Natural killer cell (primary cell): Measurements from ENCODE around the gene TMPRSS11A. TPM values are rescaled to one million over a fixed set of nuclear protein-coding genes. Genes with fewer than 3 reads are reported as not detected.

ENCODE experiments used
- ATAC-seq, 3 donors: fragments of 150-1000 bp in 2 of 3; fragments of 200-7000 bp in 1 of 3; cut with Tn5 transposase; 1 replicate in 1 of 3; 2 replicates in 2 of 3; pipeline ENCODE4 v1.10.0; 2021; ENCODE audit warnings: mild to moderate bottlenecking in 2 of 3, moderate library complexity in 2 of 3
- DNase-seq, 2 donors: peaks; one replicate each; pipeline versions ENCODE4 v3.0.0 to v3.0.0-alpha.2; 2013 to 2021; ENCODE audit warnings: mixed read lengths in 1 of 2
- H3K27ac ChIP-seq: one replicate; pipeline ENCODE4 v1.5.1; 2013; ENCODE audit warnings: mild to moderate bottlenecking, low read length
- H3K27me3 ChIP-seq: one replicate; pipeline ENCODE4 v1.6.1; 2013; ENCODE audit warnings: low read length; ENCODE audit not compliant: control insufficient read depth, insufficient read depth
- H3K36me3 ChIP-seq: one replicate; pipeline ENCODE4 v1.6.1; 2013; ENCODE audit warnings: low read length; ENCODE audit not compliant: control insufficient read depth, insufficient read depth
- H3K4me1 ChIP-seq: one replicate; pipeline ENCODE4 v1.6.1; 2013; ENCODE audit warnings: low read length; ENCODE audit not compliant: control insufficient read depth, insufficient read depth
- H3K4me3 ChIP-seq: one replicate; pipeline ENCODE4 v1.5.1; 2013; ENCODE audit warnings: low read length
- H3K9me3 ChIP-seq: one replicate; pipeline ENCODE4 v1.6.1; 2013; ENCODE audit warnings: low read length; ENCODE audit not compliant: control insufficient read depth, insufficient read depth
- H3K27ac Mint-ChIP-seq, 2 donors: one replicate each; pipeline ENCODE4 v1.8.0; 2022; ENCODE audit warnings: mild to moderate bottlenecking in 2 of 2, mixed read lengths in 2 of 2, moderate library complexity in 1 of 2
- H3K27me3 Mint-ChIP-seq, 2 donors: one replicate each; pipeline ENCODE4 v1.8.0; 2022; ENCODE audit warnings: low read depth in 2 of 2, mixed read lengths in 2 of 2
- H3K36me3 Mint-ChIP-seq: one replicate; pipeline ENCODE4 v1.8.0; 2022; ENCODE audit warnings: mixed read lengths
- H3K4me1 Mint-ChIP-seq, 2 donors: one replicate each; pipeline ENCODE4 v1.8.0; 2022; ENCODE audit warnings: mixed read lengths in 2 of 2
- H3K4me3 Mint-ChIP-seq: one replicate; pipeline ENCODE4 v1.8.0; 2022; ENCODE audit warnings: mild to moderate bottlenecking, moderate library complexity, mixed read lengths
- H3K9me3 Mint-ChIP-seq, 2 donors: one replicate each; pipeline ENCODE4 v1.8.0; 2022; ENCODE audit warnings: mixed read lengths in 2 of 2
- WGBS: methylation state at CpG from one replicate; pipeline ENCODE4 v1.1.7; 2013; ENCODE audit warnings: missing lambda C conversion rate; ENCODE audit not compliant: insufficient coverage; 5-methylcytosine and 5-hydroxymethylcytosine counted together
- intact Hi-C: fragments of 100-400 bp; cut with micrococcal nuclease; formaldehyde crosslinking; loops from one replicate; pipeline ENCODE4 v1.14.2; 2022
- total RNA-seq, 4 donors: library from RNA; stranded (reverse); fragments of 120-200 nt in 1 of 4; gene quantifications; one replicate each; pipeline versions ENCODE4 v1.2.3 to v1.2.4, GENCODE V29; 2013 to 2022
- TF ChIP-seq, protein P1 (sequence below): fragments of 200-600 bp; IDR thresholded peaks from one replicate; pipeline ENCODE4 v1.8.0; 2022; ENCODE audit warnings: antibody characterized with exemption

The TMPRSS11A gene
- total RNA-seq, 3 donors from 2014 or later (not counting 1 experiment from before 2014, with no cell fraction given), result not detected

DNA sequence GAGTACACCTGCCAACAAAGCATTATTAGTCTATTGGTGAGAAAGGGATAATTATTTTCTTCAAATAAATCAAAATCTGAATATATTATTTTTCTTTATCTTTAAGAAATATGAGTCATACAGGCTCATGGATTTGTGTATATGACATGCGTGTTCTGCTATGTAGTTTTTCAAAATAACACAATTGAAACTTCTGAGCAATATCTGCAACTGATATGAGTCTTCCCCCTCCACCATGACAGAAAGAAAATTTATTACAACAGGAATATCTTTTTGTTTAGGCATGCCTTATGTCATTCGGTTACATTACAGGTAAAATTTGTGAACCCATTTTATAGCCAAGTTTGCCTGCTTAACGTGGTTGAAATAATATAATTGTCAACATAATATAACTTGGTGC, 32.0 kb downstream of the TMPRSS11A start:
- intact Hi-C loops, result no loop called here
- no peaks in the 10 kb centered on the region for H3K36me3 ChIP-seq
- TF ChIP-seq, protein P1, sequence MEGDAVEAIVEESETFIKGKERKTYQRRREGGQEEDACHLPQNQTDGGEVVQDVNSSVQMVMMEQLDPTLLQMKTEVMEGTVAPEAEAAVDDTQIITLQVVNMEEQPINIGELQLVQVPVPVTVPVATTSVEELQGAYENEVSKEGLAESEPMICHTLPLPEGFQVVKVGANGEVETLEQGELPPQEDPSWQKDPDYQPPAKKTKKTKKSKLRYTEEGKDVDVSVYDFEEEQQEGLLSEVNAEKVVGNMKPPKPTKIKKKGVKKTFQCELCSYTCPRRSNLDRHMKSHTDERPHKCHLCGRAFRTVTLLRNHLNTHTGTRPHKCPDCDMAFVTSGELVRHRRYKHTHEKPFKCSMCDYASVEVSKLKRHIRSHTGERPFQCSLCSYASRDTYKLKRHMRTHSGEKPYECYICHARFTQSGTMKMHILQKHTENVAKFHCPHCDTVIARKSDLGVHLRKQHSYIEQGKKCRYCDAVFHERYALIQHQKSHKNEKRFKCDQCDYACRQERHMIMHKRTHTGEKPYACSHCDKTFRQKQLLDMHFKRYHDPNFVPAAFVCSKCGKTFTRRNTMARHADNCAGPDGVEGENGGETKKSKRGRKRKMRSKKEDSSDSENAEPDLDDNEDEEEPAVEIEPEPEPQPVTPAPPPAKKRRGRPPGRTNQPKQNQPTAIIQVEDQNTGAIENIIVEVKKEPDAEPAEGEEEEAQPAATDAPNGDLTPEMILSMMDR, result no peak
- H3K4me1 Mint-ChIP-seq, result no peaks in the 10 kb centered on the region
- H3K27me3 Mint-ChIP-seq, result peaks cover 0 to 6% of the 10 kb centered on the region in 2 donors
- no peak overlapping the region for H3K4me3 Mint-ChIP-seq
- no peak for ATAC-seq
- 100% methylated on average over 2 of the region's 3 CpGs for WGBS
- H3K9me3 Mint-ChIP-seq, result no peaks in the 10 kb centered on the region
- DNase-seq, result no peak
- H3K4me1 ChIP-seq, result no peaks in the 10 kb centered on the region
- H3K9me3 ChIP-seq, result no peaks in the 10 kb centered on the region
- H3K27ac ChIP-seq, result no peak overlapping the region
- no peaks in the 10 kb centered on the region for H3K36me3 Mint-ChIP-seq
- no peak overlapping the region for H3K27ac Mint-ChIP-seq
- no peak overlapping the region for H3K4me3 ChIP-seq
- no peaks in the 10 kb centered on the region for H3K27me3 ChIP-seq

GRCh38 chr4:67929426-67929825, 33.9 kb downstream of the TMPRSS11A start:
- no peaks in the 10 kb centered on the region for H3K9me3 ChIP-seq
- no peak overlapping the region for H3K27ac ChIP-seq
- no peaks in the 10 kb centered on the region for H3K4me1 Mint-ChIP-seq
- no peaks in the 10 kb centered on the region for H3K36me3 Mint-ChIP-seq
- no peak overlapping the region for H3K4me3 Mint-ChIP-seq
- H3K27me3 Mint-ChIP-seq, result peaks cover 0 to 6% of the 10 kb centered on the region in 2 donors
- no peaks in the 10 kb centered on the region for H3K36me3 ChIP-seq
- H3K9me3 Mint-ChIP-seq, result no peaks in the 10 kb centered on the region
- H3K27me3 ChIP-seq, result no peaks in the 10 kb centered on the region
- no peak for DNase-seq
- H3K4me1 ChIP-seq, result no peaks in the 10 kb centered on the region
- ATAC-seq, result no peak
- no peak overlapping the region for H3K27ac Mint-ChIP-seq
- no peak overlapping the region for H3K4me3 ChIP-seq
- TF ChIP-seq, protein P1, result no peak
- intact Hi-C loops, result no loop called here
- WGBS, result no CpG with 5 or more reads among the region's 3 CpGs

DNA sequence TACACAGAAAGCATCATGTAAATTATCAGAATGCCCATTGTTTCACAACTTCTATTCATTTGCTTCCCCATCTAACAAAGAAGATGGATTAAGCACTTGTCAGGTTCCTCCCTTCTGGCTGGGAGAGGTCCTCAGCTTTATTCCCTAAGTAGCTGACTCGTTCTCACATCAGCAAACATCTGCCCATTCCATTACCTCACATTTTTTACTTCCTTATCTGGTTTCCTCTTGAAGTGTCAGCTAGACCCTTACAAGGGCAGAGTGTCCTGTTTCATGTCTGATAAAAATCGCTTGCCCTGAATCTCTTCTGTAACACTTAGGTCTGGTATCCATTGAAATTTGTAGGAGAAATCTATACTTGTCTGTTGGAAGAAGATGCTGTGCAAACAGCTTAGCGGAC, 34.7 kb downstream of the TMPRSS11A start:
- peaks cover 0 to 6% of the 10 kb centered on the region in 2 donors for H3K27me3 Mint-ChIP-seq
- H3K4me1 ChIP-seq, result no peaks in the 10 kb centered on the region
- no peaks in the 10 kb centered on the region for H3K27me3 ChIP-seq
- no peaks in the 10 kb centered on the region for H3K4me1 Mint-ChIP-seq
- no peaks in the 10 kb centered on the region for H3K36me3 Mint-ChIP-seq
- intact Hi-C loops, result no loop called here
- TF ChIP-seq, protein P1, result no peak
- no peaks in the 10 kb centered on the region for H3K9me3 ChIP-seq
- ATAC-seq (no peak), DNase-seq (no peak)
- no peak overlapping the region for H3K4me3 Mint-ChIP-seq
- H3K9me3 Mint-ChIP-seq, result no peaks in the 10 kb centered on the region
- H3K4me3 ChIP-seq, result no peak overlapping the region
- H3K27ac ChIP-seq, result no peak overlapping the region
- 40% methylated on average over 3 of the region's 3 CpGs for WGBS
- H3K27ac Mint-ChIP-seq, result no peak overlapping the region
- no peaks in the 10 kb centered on the region for H3K36me3 ChIP-seq

DNA sequence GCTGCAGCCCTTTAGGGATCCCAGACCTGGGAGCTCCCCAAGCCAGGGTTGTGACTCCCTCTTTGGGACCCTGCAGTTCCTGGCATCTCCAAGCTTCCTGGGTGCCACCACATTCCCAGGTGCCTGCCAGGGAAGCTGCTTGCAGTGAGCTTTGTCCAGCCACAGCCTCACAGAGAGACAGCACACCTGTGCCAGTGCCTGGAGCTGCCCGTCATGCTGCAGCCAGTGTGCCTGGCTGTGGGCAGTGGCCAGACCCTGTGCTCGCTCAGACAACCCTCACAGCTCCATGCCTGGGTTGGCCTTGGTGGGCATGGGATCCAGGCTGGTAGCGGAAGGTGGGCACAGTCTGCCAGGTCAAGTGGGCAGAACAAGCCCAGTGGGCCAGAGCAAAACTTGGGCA, 36.0 kb downstream of the TMPRSS11A start:
- Histone ChIP-seq H3K27me3 (no peaks in the 10 kb centered on the region), H3K27ac (no peak overlapping the region), H3K4me3 (no peak overlapping the region), H3K36me3 (no peaks in the 10 kb centered on the region), H3K4me1 (no peaks in the 10 kb centered on the region), H3K9me3 (no peaks in the 10 kb centered on the region)
- TF ChIP-seq, protein P1, result no peak
- intact Hi-C loops, result no loop called here
- Mint-ChIP-seq H3K27me3 (peaks cover 0 to 6% of the 10 kb centered on the region in 2 donors), H3K36me3 (no peaks in the 10 kb centered on the region), H3K27ac (no peak overlapping the region), H3K4me1 (no peaks in the 10 kb centered on the region), H3K9me3 (no peaks in the 10 kb centered on the region), H3K4me3 (no peak overlapping the region)
- 93% methylated on average over 3 of the region's 3 CpGs for WGBS
- ATAC-seq (no peak), DNase-seq (no peak)
